ENCODE data around the gene MRPL51. TPM values are rescaled to one million over a fixed set of nuclear protein-coding genes. Genes with fewer than 3 reads are reported as not detected.

The MRPL51 gene
- polyA plus RNA-seq, 6 donors from 2014 or later = 126 to 243 (median 176) TPM

GRCh38 chr12:6535697-6535946 is 42.6 kb upstream of the MRPL51 start:
- ATAC-seq (ENCODE audit: low read depth in 2 of 2) = no peak
- Mint-ChIP-seq H3K27me3 (no peaks in the 10 kb centered on the region), H3K9me3 (no peaks in the 10 kb centered on the region), H3K27ac (peak overlapping the region in 5 of 6 donors; percentile 54 to 97 (median 82)), H3K4me1 (peaks cover 41 to 59% (median 57%) of the 10 kb centered on the region in 3 donors), H3K4me3 (peak overlapping the region; percentile 86 to 99 (median 98)), H3K36me3 (peaks cover under 1 to 4% of the 10 kb centered on the region in 2 donors)
- DNase-seq = no peak

GRCh38 chr12:6534945-6535696 is 42.1 kb upstream of the MRPL51 start:
- ATAC-seq (ENCODE audit: low read depth in 2 of 2) (peak; percentile 9 to 15), DNase-seq (peak; percentile 44)
- Mint-ChIP-seq H3K4me1 (peaks cover 41 to 54% (median 52%) of the 10 kb centered on the region in 3 donors), H3K4me3 (peak overlapping the region; percentile 86 to 99 (median 98)), H3K36me3 (peaks cover 4 to 6% of the 10 kb centered on the region in 2 donors), H3K9me3 (no peaks in the 10 kb centered on the region), H3K27me3 (no peaks in the 10 kb centered on the region), H3K27ac (peak overlapping the region in 5 of 6 donors; percentile 11 to 97 (median 82))

- peak; percentile 64 for ATAC-seq (ENCODE audit: low read depth in 2 of 2)
- peak overlapping the region; percentile 86 to 99 (median 98) for H3K4me3 Mint-ChIP-seq
- H3K9me3 Mint-ChIP-seq = no peaks in the 10 kb centered on the region
- no peaks in the 10 kb centered on the region for H3K27me3 Mint-ChIP-seq
- peaks cover 4 to 9% of the 10 kb centered on the region in 2 donors for H3K36me3 Mint-ChIP-seq
- no peak for DNase-seq
- peaks cover 38 to 50% (median 49%) of the 10 kb centered on the region in 3 donors for H3K4me1 Mint-ChIP-seq
- peak overlapping the region in 5 of 6 donors; percentile 11 to 97 (median 82) for H3K27ac Mint-ChIP-seq
Measured at GRCh38 chr12:6534695-6534944, 41.6 kb upstream of the MRPL51 start.

- Mint-ChIP-seq H3K4me1 (peaks cover 38 to 50% (median 49%) of the 10 kb centered on the region in 3 donors), H3K27ac (peak within 1 kb of the TSS; percentile 78 to 99 (median 94)), H3K27me3 (no peaks in the 10 kb centered on the region), H3K4me3 (peak within 1 kb of the TSS; percentile 86 to 99 (median 98)), H3K36me3 (peaks cover 4 to 10% of the 10 kb centered on the region in 2 donors), H3K9me3 (no peaks in the 10 kb centered on the region)
- ATAC-seq (ENCODE audit: low read depth in 2 of 2) = peak; percentile 75
- peak; percentile 80 for DNase-seq
Measured at GRCh38 chr12:6533923-6534694, 41.0 kb upstream of the MRPL51 start, which contains the start of gene GAPDH. Gene GAPDH, plus strand, starts transcription at chr12:6534517. Its CDS starts 316 bp downstream, at chr12:6534833.

GRCh38 chr12:6533653-6533922 is 40.5 kb upstream of the MRPL51 start:
- Mint-ChIP-seq H3K9me3 (no peaks in the 10 kb centered on the region), H3K4me3 (peak overlapping the region; percentile 74 to 99 (median 96)), H3K27ac (peak overlapping the region in 3 of 6 donors; percentile 70 to 82 (median 81)), H3K27me3 (no peaks in the 10 kb centered on the region), H3K36me3 (peaks cover 9 to 15% of the 10 kb centered on the region in 2 donors), H3K4me1 (peaks cover 38 to 50% (median 49%) of the 10 kb centered on the region in 3 donors)
- DNase-seq (no peak), ATAC-seq (ENCODE audit: low read depth in 2 of 2) (no peak)

- no peak for DNase-seq
- H3K4me1 Mint-ChIP-seq = peaks cover 38 to 49% (median 49%) of the 10 kb centered on the region in 3 donors
- H3K36me3 Mint-ChIP-seq = peaks cover 10 to 20% of the 10 kb centered on the region in 2 donors
- no peaks in the 10 kb centered on the region for H3K27me3 Mint-ChIP-seq
- no peaks in the 10 kb centered on the region for H3K9me3 Mint-ChIP-seq
- H3K27ac Mint-ChIP-seq = peak overlapping the region in 4 of 6 donors; percentile 70 to 82 (median 76)
- H3K4me3 Mint-ChIP-seq = peak overlapping the region; percentile 74 to 99 (median 96)
- no peak for ATAC-seq (ENCODE audit: low read depth in 2 of 2)
Measured at GRCh38 chr12:6532927-6533652, 40.0 kb upstream of the MRPL51 start.

GRCh38 chr12:6532051-6532926 is 39.2 kb upstream of the MRPL51 start:
- no peaks in the 10 kb centered on the region for H3K9me3 Mint-ChIP-seq
- no peaks in the 10 kb centered on the region for H3K27me3 Mint-ChIP-seq
- ATAC-seq (ENCODE audit: low read depth in 2 of 2) (peak in 1 of 2 donors; percentile 25), DNase-seq (peak; percentile 35)
- peaks cover 6 to 24% of the 10 kb centered on the region in 2 donors for H3K36me3 Mint-ChIP-seq
- peak overlapping the region; percentile 55 to 98 (median 75) for H3K4me3 Mint-ChIP-seq
- H3K27ac Mint-ChIP-seq = peak overlapping the region in 5 of 6 donors; percentile 78 to 86 (median 85)
- peaks cover 34 to 43% (median 41%) of the 10 kb centered on the region in 3 donors for H3K4me1 Mint-ChIP-seq

- Mint-ChIP-seq H3K27me3 (no peaks in the 10 kb centered on the region), H3K36me3 (peaks cover 6 to 34% of the 10 kb centered on the region in 2 donors), H3K4me1 (peaks cover 27 to 32% (median 28%) of the 10 kb centered on the region in 3 donors), H3K27ac (peak overlapping the region in 2 of 6 donors; percentile 39 to 57), H3K4me3 (peak overlapping the region in 2 of 8 donors; percentile 22 to 42), H3K9me3 (no peaks in the 10 kb centered on the region)
- ATAC-seq (ENCODE audit: low read depth in 2 of 2) (no peak), DNase-seq (no peak)
Measured at GRCh38 chr12:6530576-6531260, 37.7 kb upstream of the MRPL51 start.

GRCh38 chr12:6529291-6529737 is 36.3 kb upstream of the MRPL51 start:
- H3K27ac Mint-ChIP-seq = no peak overlapping the region
- H3K36me3 Mint-ChIP-seq = peaks cover 6 to 34% of the 10 kb centered on the region in 2 donors
- no peaks in the 10 kb centered on the region for H3K27me3 Mint-ChIP-seq

GRCh38 chr12:6528539-6529235 is 35.6 kb upstream of the MRPL51 start:
- Mint-ChIP-seq H3K4me3 (no peak overlapping the region), H3K9me3 (no peaks in the 10 kb centered on the region), H3K27me3 (no peaks in the 10 kb centered on the region), H3K4me1 (peaks cover 16 to 17% (median 17%) of the 10 kb centered on the region in 3 donors), H3K27ac (no peak overlapping the region), H3K36me3 (peaks cover 6 to 34% of the 10 kb centered on the region in 2 donors)
- ATAC-seq (ENCODE audit: low read depth in 2 of 2) = no peak
- no peak for DNase-seq

More at GRCh38 chr12:6529291-6529737, 36.3 kb upstream of the MRPL51 start:
- H3K4me3 Mint-ChIP-seq = no peak overlapping the region
- H3K4me1 Mint-ChIP-seq = peaks cover 22 to 23% (median 22%) of the 10 kb centered on the region in 3 donors
- DNase-seq (no peak), ATAC-seq (ENCODE audit: low read depth in 2 of 2) (no peak)
- H3K9me3 Mint-ChIP-seq = no peaks in the 10 kb centered on the region

GRCh38 chr12:6527711-6528110 is 34.6 kb upstream of the MRPL51 start:
- Mint-ChIP-seq H3K27ac (no peak overlapping the region), H3K4me1 (peaks cover 7 to 9% (median 8%) of the 10 kb centered on the region in 3 donors), H3K9me3 (no peaks in the 10 kb centered on the region), H3K36me3 (peaks cover 6 to 36% of the 10 kb centered on the region in 2 donors), H3K4me3 (no peak overlapping the region), H3K27me3 (no peaks in the 10 kb centered on the region)
- DNase-seq = no peak
- no peak for ATAC-seq (ENCODE audit: low read depth in 2 of 2)
